Inferior parietal cortex (tissue), 1 donor: ENCODE data around the gene TMEM74B.

Experiments used
- DNase-seq: peaks from one replicate; pipeline ENCODE4 v3.0.0-alpha.2; 2016; ENCODE audit errors: extremely low spot score

Gene TMEM74B

GRCh38 chr20:1205802-1206201, 21.0 kb upstream of the TMEM74B start:
- no peak for DNase-seq

GRCh38 chr20:1204576-1204975, 19.8 kb upstream of the TMEM74B start:
- no peak for DNase-seq

GRCh38 chr20:1204113-1204512, 19.3 kb upstream of the TMEM74B start:
- no peak for DNase-seq

GRCh38 chr20:1203630-1204029, 18.8 kb upstream of the TMEM74B start:
- DNase-seq, result no peak

GRCh38 chr20:1202762-1203504, 18.2 kb upstream of the TMEM74B start, which contains the start of gene C20orf202:
Gene C20orf202, plus strand, starts transcription at chr20:1203454. Its CDS starts 132 bp downstream, at chr20:1203586.
- no peak for DNase-seq

- no peak for DNase-seq
Measured at GRCh38 chr20:1199964-1200363, 15.2 kb upstream of the TMEM74B start.

- no peak for DNase-seq
Measured at GRCh38 chr20:1199212-1199873, 14.6 kb upstream of the TMEM74B start.

- DNase-seq, result no peak
Measured at GRCh38 chr20:1198751-1199150, 14.0 kb upstream of the TMEM74B start.

GRCh38 chr20:1197801-1198200, 13.0 kb upstream of the TMEM74B start:
- DNase-seq, result no peak

- DNase-seq, result no peak
Measured at GRCh38 chr20:1196634-1197033, 11.9 kb upstream of the TMEM74B start.

- DNase-seq, result no peak
Measured at GRCh38 chr20:1195226-1195625, 10.4 kb upstream of the TMEM74B start.

- DNase-seq, result no peak
Measured at GRCh38 chr20:1191299-1191698, 6.5 kb upstream of the TMEM74B start.

- no peak for DNase-seq
Measured at GRCh38 chr20:1190847-1191246, 6.1 kb upstream of the TMEM74B start.

GRCh38 chr20:1189827-1190226, 5.0 kb upstream of the TMEM74B start:
- DNase-seq, result no peak

- DNase-seq, result no peak
Measured at GRCh38 chr20:1188347-1188746, 3.6 kb upstream of the TMEM74B start.

GRCh38 chr20:1187605-1188171, 2.9 kb upstream of the TMEM74B start:
- no peak for DNase-seq

GRCh38 chr20:1186367-1186991, 1.7 kb upstream of the TMEM74B start:
- no peak for DNase-seq

- DNase-seq, result no peak
Measured at GRCh38 chr20:1185790-1186334, 1.1 kb upstream of the TMEM74B start.

GRCh38 chr20:1185316-1185741, 548 bp upstream of the TMEM74B start:
- DNase-seq, result no peak

GRCh38 chr20:1184260-1184637, 532 bp downstream of the TMEM74B start:
- no peak for DNase-seq

- no peak for DNase-seq
Measured at GRCh38 chr20:1183153-1183552, 1.6 kb downstream of the TMEM74B start.

- no peak for DNase-seq
Measured at GRCh38 chr20:1182106-1182505, 2.7 kb downstream of the TMEM74B start.
